GM19324 (cell line): Measurements from ENCODE around the gene GRIK2.
"Not testable (repeated sequence)": the region's sequence is repeated elsewhere in the genome, so short reads cannot be mapped to it uniquely, and the experiment has no call there.

Experiments
- ATAC-seq: cut with Tn5 transposase; IDR thresholded peaks from one replicate; pipeline ENCODE4 v1.9.1; 2021; ENCODE audit warnings: mild to moderate bottlenecking, moderate library complexity; ENCODE audit not compliant: unreplicated experiment, low FRiP score

GRIK2 gene

GRCh38 chr6:101393251-101393828 is at the start of gene GRIK2:
TSS of gene GRIK2 (plus strand) at chr6:101393708.
- ATAC-seq: no peak

- no peak for ATAC-seq
Measured at GRCh38 chr6:101344885-101345284, 48.6 kb upstream of the GRIK2 start.

GRCh38 chr6:101348816-101349215 is 44.7 kb upstream of the GRIK2 start:
- no peak for ATAC-seq

- not testable (repeated sequence) for ATAC-seq
Measured at GRCh38 chr6:101350631-101351030, 42.9 kb upstream of the GRIK2 start.

- ATAC-seq: no peak
Measured at GRCh38 chr6:101351173-101351572, 42.3 kb upstream of the GRIK2 start.

GRCh38 chr6:101352316-101352715 is 41.2 kb upstream of the GRIK2 start:
- no peak for ATAC-seq

GRCh38 chr6:101365181-101365580 is 28.3 kb upstream of the GRIK2 start:
- ATAC-seq: no peak

GRCh38 chr6:101379926-101380325 is 13.6 kb upstream of the GRIK2 start:
- no peak for ATAC-seq

- no peak for ATAC-seq
Measured at GRCh38 chr6:101380897-101381630, 12.4 kb upstream of the GRIK2 start.

- not testable (repeated sequence) for ATAC-seq
Measured at GRCh38 chr6:101383747-101384146, 9.8 kb upstream of the GRIK2 start.

- ATAC-seq: no peak
Measured at GRCh38 chr6:101386982-101387381, 6.5 kb upstream of the GRIK2 start.

GRCh38 chr6:101391772-101392585 is 1.5 kb upstream of the GRIK2 start:
- no peak for ATAC-seq

GRCh38 chr6:101392586-101393230 is 800 bp upstream of the GRIK2 start:
- ATAC-seq: no peak

- no peak for ATAC-seq
Measured at GRCh38 chr6:101393829-101394251, 332 bp downstream of the GRIK2 start.

- no peak for ATAC-seq
Measured at GRCh38 chr6:101394936-101395335, 1.4 kb downstream of the GRIK2 start.

GRCh38 chr6:101395345-101395744 is 1.8 kb downstream of the GRIK2 start:
- ATAC-seq: no peak

- ATAC-seq: no peak
Measured at GRCh38 chr6:101396548-101397173, 3.2 kb downstream of the GRIK2 start.

- ATAC-seq: no peak
Measured at GRCh38 chr6:101397199-101397598, 3.7 kb downstream of the GRIK2 start.

- ATAC-seq: no peak
Measured at GRCh38 chr6:101398716-101399615, 5.5 kb downstream of the GRIK2 start.
